K562 (cell line): ENCODE data around the gene CHD3.
A peak's percentile ranks its signal among the peaks of the same experiment; 100 is the strongest.

Experiments used
- BCL6 ChIP-seq: fragments of 250-450 bp; sonication (Bioruptor Pico); IDR thresholded peaks from 2 replicates; pipeline ENCODE4 v1.4.0; 2020
- BRF1 ChIP-seq: IDR thresholded peaks from 3 replicates; pipeline ENCODE4 v1.6.1; 2011; ENCODE audit warnings: borderline replicate concordance, mild to moderate bottlenecking; ENCODE audit not compliant: insufficient read length; ENCODE audit errors: extremely low read depth
- CAMTA2 ChIP-seq: fragments of 250-450 bp; sonication (Bioruptor Pico); conservative IDR thresholded peaks from 2 replicates; pipeline ENCODE4 v1.5.1; 2022
- DACH1 ChIP-seq: fragments of 450-650 bp; IDR thresholded peaks from 2 replicates; pipeline ENCODE4 v1.6.1; 2018; ENCODE audit not compliant: partially characterized antibody
- EP300 ChIP-seq: IDR thresholded peaks from 2 replicates; pipeline ENCODE4 v1.6.1; 2012; ENCODE audit warnings: low read length, improper control_type of control experiment
- PPARD ChIP-seq: fragments of 250-450 bp; sonication (Bioruptor Pico); IDR thresholded peaks from 2 replicates; pipeline ENCODE4 v1.8.0; 2022; ENCODE audit warnings: inconsistent platforms, mild to moderate bottlenecking, moderate library complexity
- TARDBP ChIP-seq: fragments of 450-650 bp; IDR thresholded peaks from 2 replicates; pipeline ENCODE4 v1.6.1; 2016
- TCF7 ChIP-seq: sonication (generic); IDR thresholded peaks from 2 replicates; pipeline ENCODE4 v1.6.1; 2016; ENCODE audit warnings: antibody characterized with exemption, borderline replicate concordance
- ZNF274 ChIP-seq: IDR thresholded peaks from 2 replicates; pipeline ENCODE4 v1.6.1; 2011; ENCODE audit warnings: low read depth, mild to moderate bottlenecking, low read length, moderate library complexity, borderline replicate concordance
- ZSCAN29 ChIP-seq: fragments of 450-650 bp; IDR thresholded peaks from 2 replicates; pipeline ENCODE4 v1.6.1; 2017
- TF ChIP-seq, protein P1 (sequence below): fragments of 250-450 bp; sonication (Bioruptor Pico); IDR thresholded peaks from 2 replicates; pipeline ENCODE4 v1.6.1; 2021; ENCODE audit warnings: mild to moderate bottlenecking
- TF ChIP-seq, protein P2 (sequence below): sonication (generic); formaldehyde crosslinking; IDR thresholded peaks from 2 replicates; pipeline ENCODE4 v1.8.0; 2022; ENCODE audit warnings: missing genetic modification reagents, mild to moderate bottlenecking, borderline replicate concordance
- TF ChIP-seq, protein P3 (sequence below): sonication (generic); formaldehyde crosslinking; IDR thresholded peaks from 2 replicates; pipeline ENCODE4 v1.9.0; 2022; ENCODE audit warnings: mild to moderate bottlenecking, missing genetic modification reagents
- TF ChIP-seq, protein P4 (sequence below), 3 experiments: IDR thresholded peaks in 2 of 3; conservative IDR thresholded peaks in 1 of 3; 2 replicates each; pipeline ENCODE4 v1.5.1; 2011 to 2012; ENCODE audit warnings: low read length in 3 of 3, mild to moderate bottlenecking in 3 of 3, control low read depth in 2 of 3, improper control_type of control experiment in 1 of 3, inconsistent platforms in 1 of 3, low read depth in 1 of 3, mixed read lengths in 1 of 3, moderate library complexity in 1 of 3; ENCODE audit not compliant: insufficient read depth in 2 of 3

DNA sequence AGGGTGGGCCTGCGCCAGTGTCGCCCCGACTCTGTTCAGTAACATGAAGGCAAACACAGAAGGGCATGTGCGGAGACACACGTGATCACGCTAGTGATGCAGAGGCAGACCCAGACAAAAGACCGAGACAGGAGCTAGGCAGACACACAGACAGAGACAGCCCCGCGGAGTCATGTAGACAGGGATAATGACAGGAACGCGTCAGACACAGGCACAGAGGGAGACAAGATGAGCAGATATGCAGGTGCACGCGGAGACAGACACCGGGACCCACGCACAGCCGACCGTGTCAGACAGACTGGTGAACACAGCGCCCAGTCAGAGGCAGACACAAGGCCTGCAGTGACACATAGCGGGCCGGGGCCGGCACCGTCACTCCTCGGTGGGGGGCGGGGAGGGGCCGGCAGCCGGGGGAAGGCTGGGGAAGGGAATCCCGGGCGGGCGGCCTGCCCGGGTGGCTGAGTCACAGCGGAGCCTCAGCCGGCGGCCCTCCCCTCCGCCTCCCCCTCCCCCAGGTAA lies 47.1 kb upstream of the CHD3 start:
- no peak for TF ChIP-seq ZSCAN29
- TF ChIP-seq, protein P1, sequence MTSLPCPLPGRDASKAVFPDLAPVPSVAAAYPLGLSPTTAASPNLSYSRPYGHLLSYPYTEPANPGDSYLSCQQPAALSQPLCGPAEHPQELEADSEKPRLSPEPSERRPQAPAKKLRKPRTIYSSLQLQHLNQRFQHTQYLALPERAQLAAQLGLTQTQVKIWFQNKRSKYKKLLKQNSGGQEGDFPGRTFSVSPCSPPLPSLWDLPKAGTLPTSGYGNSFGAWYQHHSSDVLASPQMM (CRISPR knock-in tag) = no peak
- TF ChIP-seq, protein P2, sequence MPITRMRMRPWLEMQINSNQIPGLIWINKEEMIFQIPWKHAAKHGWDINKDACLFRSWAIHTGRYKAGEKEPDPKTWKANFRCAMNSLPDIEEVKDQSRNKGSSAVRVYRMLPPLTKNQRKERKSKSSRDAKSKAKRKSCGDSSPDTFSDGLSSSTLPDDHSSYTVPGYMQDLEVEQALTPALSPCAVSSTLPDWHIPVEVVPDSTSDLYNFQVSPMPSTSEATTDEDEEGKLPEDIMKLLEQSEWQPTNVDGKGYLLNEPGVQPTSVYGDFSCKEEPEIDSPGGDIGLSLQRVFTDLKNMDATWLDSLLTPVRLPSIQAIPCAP = no peak
- no peak for TF ChIP-seq DACH1
- no peak for TF ChIP-seq PPARD (CRISPR knock-in tag)
- TF ChIP-seq EP300 = no peak
- no peak for TF ChIP-seq BRF1
- no peak for TF ChIP-seq CAMTA2 (CRISPR knock-in tag)
- TF ChIP-seq, protein P3, sequence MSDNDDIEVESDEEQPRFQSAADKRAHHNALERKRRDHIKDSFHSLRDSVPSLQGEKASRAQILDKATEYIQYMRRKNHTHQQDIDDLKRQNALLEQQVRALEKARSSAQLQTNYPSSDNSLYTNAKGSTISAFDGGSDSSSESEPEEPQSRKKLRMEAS (CRISPR knock-in tag) = peak; percentile 74
- no peak for TF ChIP-seq TCF7
- TF ChIP-seq ZNF274 = no peak
- TF ChIP-seq TARDBP = no peak
- TF ChIP-seq, protein P4, sequence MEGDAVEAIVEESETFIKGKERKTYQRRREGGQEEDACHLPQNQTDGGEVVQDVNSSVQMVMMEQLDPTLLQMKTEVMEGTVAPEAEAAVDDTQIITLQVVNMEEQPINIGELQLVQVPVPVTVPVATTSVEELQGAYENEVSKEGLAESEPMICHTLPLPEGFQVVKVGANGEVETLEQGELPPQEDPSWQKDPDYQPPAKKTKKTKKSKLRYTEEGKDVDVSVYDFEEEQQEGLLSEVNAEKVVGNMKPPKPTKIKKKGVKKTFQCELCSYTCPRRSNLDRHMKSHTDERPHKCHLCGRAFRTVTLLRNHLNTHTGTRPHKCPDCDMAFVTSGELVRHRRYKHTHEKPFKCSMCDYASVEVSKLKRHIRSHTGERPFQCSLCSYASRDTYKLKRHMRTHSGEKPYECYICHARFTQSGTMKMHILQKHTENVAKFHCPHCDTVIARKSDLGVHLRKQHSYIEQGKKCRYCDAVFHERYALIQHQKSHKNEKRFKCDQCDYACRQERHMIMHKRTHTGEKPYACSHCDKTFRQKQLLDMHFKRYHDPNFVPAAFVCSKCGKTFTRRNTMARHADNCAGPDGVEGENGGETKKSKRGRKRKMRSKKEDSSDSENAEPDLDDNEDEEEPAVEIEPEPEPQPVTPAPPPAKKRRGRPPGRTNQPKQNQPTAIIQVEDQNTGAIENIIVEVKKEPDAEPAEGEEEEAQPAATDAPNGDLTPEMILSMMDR (IDR thresholded peaks at IDR 0.05 in 2 of 3, conservative IDR thresholded peaks at IDR 0.05 in 1 of 3; ENCODE audit: insufficient read depth in 2 of 3, low read depth in 1 of 3, low read length in 3 of 3) = peak; percentile 22 to 60 (median 41); a peak in 4 of 6 replicates
- no peak for TF ChIP-seq BCL6
